Dedifferentiated amniotic fluid mesenchymal stem cell (primary cell): ENCODE results near the gene DCUN1D1.

Experiments used
- DNase-seq: peaks from one replicate; pipeline ENCODE4 v3.0.0-alpha.2; 2016; ENCODE audit errors: extremely low spot score

Gene DCUN1D1

GRCh38 chr3:182936239-182936917 lies 44.0 kb downstream of the DCUN1D1 start:
- no peak for DNase-seq

GRCh38 chr3:182935803-182936202 lies 44.5 kb downstream of the DCUN1D1 start:
- DNase-seq = no peak

DNA sequence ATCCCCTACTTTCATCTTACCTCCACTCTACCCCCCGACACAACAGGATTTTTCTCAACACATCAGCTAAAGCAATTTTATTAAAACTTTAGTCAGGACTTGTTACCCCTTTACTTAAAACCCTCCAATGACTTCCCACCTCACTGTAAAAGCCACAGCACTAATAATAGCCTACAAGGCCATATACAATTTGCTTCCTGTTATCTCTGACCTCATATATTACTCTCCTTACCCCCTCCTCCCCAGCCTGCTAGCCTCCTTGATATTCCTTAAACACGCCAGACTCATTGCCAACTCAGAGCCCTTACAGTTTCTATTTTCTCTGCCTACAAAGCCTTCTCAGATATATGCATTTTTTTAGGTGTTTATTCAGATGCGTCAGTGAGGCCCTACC lies 54.4 kb downstream of the DCUN1D1 start:
- no peak for DNase-seq

DNA sequence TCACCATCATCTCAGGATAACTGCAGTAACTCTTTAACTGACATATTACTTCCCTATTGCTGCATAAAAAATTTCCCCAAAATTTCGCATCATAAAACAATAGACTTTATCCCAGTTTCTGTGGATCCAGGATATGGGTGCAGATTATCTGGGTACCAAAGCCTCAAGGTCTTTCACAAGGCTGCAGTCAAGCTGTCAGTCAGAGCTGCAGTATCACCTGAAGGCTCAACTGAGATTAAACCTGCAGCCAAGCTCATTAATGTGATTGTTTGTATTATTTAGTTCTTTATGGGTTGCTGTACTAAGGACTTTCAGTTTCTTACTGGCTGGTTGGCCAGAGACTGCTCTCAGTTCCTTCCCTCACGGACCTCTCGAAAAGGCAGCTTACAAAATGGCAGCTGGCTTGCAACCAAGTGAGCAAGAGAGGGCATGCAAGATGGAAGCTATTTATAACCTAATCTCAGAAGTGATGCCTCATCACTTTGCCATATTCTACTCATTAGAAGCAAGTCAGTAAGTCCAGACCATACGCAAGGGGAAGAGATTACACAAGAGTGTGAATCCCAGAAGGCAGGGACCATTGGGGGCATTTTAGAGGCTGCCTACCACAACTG lies 54.9 kb downstream of the DCUN1D1 start:
- no peak for DNase-seq

GRCh38 chr3:182921665-182922355 lies 58.5 kb downstream of the DCUN1D1 start:
- peak; percentile 70 for DNase-seq

DNA sequence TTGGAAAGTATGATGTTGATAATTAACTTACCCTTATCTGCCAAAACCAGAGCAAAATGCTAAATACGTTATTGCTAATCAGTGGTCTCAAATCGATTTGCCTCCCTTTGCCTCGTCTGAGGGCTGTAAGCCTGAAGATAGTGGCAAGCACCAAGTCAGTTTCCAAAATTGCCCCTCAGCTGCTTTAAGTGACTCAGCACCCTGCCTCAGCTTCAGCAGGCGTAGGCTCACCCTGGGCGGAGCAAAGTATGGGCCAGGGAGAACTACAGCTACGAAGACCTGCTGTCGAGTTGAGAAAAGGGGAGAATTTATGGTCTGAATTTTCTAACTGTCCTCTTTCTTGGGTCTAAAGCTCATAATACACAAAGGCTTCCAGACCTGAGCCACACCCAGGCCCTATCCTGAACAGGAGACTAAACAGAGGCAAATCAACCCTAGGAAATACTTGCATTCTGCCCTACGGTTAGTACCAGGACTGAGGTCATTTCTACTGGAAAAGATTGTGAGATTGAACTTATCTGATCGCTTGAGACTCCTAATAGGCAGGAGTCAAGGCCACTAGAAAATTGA lies 59.7 kb downstream of the DCUN1D1 start:
- DNase-seq = no peak

GRCh38 chr3:182919866-182920357 lies 60.4 kb downstream of the DCUN1D1 start:
- DNase-seq = no peak

GRCh38 chr3:182917134-182917533 lies 63.2 kb downstream of the DCUN1D1 start:
- no peak for DNase-seq

GRCh38 chr3:182914341-182914740 lies 66.0 kb downstream of the DCUN1D1 start:
- DNase-seq = no peak

DNA sequence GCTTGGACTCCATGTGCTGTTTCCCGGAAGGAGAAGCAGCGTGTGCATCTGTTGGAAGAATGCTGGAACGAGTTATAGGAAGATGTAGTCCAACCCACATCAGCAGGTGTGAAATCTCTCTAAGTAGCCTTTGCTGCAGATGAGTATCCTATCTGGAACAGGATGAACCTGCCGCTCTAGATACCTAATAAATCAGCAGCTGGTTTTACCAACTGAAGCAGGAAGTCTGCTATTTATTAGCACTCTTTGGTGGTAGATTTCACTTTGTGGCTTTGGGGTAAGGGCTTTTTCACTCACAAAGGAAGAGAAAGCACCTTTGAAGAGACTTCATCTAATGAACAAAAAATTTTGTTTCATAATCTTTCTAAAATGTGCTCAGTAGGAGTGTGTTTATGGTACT lies 66.4 kb downstream of the DCUN1D1 start:
- DNase-seq = no peak

DNA sequence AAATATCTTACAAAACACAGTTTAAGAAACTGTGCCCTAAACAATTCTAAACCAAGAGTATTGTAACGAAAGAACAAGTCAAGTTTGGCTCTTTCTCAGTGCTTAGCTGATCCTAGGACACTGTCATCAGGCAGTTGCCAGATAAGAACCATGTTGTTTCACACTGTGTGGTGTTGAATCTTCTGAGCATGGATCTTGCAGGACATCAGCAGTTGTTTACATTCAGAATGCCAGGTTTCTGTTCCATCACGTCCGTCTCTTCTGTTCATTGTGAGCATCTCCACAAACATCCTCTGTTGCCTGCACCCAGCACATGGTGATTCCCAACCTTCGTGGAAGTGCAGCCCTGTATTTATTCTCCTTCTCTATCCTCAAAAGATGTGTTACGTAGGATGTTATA lies 67.9 kb downstream of the DCUN1D1 start:
- no peak for DNase-seq

GRCh38 chr3:182911782-182912111 lies 68.6 kb downstream of the DCUN1D1 start:
- no peak for DNase-seq

GRCh38 chr3:182910936-182911781 lies 69.2 kb downstream of the DCUN1D1 start:
- no peak for DNase-seq

- DNase-seq = no peak
Observed at GRCh38 chr3:182909318-182910040, 70.9 kb downstream of the DCUN1D1 start.

GRCh38 chr3:182908471-182908870 lies 71.9 kb downstream of the DCUN1D1 start:
- DNase-seq = peak; percentile 24

DNA sequence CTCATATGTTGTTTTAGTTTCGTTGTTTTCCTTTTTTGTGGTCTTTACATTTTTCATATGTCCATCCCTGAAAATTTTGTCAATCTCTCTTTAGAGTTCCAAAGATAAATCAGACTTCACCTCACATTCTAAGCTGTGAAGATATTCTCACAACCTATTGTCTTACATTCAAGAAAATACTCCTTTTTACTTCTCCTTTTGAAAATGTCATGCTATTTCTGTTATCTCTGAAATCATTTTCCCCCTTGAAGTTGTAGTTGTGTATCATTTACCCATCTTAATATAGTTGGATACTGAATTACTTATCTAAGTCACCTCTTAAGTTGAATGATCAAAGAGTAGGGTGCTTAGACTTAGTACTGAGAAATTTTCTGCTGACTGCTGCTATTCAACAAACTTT lies 74.3 kb downstream of the DCUN1D1 start:
- no peak for DNase-seq

- no peak for DNase-seq
Observed at GRCh38 chr3:182905623-182906022, 74.7 kb downstream of the DCUN1D1 start.

DNA sequence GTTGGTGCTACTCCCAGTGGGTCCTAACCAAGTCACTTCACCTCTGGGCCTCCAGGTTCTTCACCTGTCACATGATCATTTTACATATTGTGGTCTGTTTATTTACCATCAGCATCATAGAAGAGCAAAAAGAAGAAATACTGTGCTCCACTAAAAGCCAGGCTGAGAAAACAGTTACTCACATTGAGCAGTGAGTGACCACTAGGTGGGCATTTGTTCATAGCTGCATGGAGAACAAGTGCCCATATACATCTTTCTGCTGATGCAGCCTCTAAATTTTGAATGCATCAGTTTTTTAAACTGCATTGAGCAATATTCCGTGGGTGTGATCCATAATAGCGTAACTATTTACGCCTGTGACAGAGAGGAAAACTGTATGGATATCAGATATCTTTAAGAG lies 76.2 kb downstream of the DCUN1D1 start:
- no peak for DNase-seq

GRCh38 chr3:182902236-182902635 lies 78.1 kb downstream of the DCUN1D1 start:
- DNase-seq = no peak

DNA sequence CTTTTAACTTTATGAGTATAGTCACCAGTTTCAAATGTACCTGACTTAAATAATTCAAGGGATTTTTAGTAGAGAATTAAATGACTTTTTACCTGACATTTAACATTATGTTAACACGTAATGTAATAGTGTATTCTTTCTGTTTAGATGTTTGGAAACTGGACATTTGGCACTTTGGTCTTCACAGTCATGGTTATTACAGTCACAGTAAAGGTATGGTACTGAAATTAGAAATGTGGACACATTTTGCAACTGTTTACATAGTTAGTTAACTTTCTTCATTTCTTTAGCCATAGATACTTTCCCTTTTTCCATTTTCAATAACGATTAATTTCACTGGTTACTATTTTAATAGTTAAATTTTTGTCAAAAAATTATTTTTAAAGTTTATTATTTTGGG lies 83.8 kb downstream of the DCUN1D1 start:
- no peak for DNase-seq

DNA sequence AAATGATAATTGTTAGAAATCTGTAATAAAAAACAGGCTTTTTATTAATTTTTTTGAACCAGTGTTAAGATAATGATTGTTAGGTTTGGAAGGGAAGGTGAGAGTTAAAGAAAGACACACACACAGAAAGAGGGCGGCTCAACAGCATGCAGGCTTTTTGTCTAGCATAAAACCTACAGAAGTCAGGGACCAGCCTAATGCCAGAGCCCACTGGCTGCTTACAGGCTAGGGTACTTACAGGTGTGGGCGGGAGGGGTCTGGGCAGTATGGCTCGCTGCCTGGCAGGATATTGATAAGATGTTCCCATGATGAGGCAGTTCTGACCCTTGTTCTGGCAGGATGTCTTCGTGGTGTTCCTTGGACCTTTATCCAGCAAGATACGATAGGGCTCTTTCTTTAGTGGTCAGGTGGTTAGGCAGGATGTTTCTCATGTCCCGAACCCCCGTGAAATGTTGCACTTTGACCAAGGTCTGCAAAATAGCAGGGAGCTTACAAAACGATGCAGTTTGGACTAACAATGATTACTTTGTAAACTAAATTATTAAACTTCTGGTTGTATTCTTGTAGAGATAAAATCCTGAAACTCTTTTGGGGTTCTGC lies 84.7 kb downstream of the DCUN1D1 start:
- no peak for DNase-seq
